Astrocyte of the cerebellum (primary cell): ENCODE measurements around the gene SH3PXD2B.

Source experiments
- DNase-seq: peaks from one replicate; pipeline ENCODE4 v3.0.0-alpha.2; 2011; ENCODE audit warnings: low read depth
- H3K4me3 ChIP-seq: 2 replicates; pipeline ENCODE4 v1.5.1; 2011; ENCODE audit warnings: mild to moderate bottlenecking, low read depth, low read length, moderate library complexity
- in situ Hi-C: cut with HindIII; loops from 2 replicates; pipeline ENCODE4 v1.10.0; 2017; ENCODE audit warnings: low sequenced_read_pairs
- TF ChIP-seq, protein P1 (sequence below): IDR thresholded peaks from 2 replicates; pipeline ENCODE4 v1.5.1; 2012; ENCODE audit warnings: low read length, low read depth, moderate library complexity, mild to moderate bottlenecking; ENCODE audit errors: missing control alignments

SH3PXD2B gene

DNA sequence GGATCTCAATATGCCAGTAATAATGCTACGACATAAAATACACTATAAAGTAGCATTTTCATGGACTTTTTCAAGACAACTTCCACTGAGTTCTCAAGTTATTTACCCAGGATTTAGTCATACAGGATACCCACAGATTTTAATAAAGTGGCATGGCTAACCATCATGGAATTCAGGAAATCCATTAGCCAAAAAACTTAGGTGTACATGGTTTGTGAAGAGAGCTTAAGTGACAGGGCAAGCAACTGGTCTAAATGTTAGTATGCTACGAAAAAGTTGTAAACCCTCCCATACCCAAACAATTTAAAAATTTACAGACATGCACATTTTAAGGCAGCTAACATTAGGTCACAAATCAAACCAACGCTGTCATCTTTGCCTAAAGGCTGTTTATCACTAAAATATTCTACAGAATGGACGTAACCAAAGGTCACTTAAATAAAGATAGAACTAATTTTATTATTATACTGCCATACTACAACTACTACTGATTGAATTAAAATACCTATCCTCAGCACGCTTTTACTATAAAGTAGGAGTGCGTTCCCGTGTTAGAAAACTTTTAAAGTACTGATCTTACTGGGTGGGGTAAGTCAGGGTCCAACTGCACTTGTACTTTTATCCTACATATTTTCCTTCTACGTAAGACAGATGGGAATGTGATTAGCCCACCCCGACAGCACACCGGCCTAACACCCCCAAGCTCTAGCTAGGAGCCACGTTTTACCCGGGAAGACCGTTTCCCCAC, 171.9 kb downstream of the SH3PXD2B start:
- TF ChIP-seq, protein P1, sequence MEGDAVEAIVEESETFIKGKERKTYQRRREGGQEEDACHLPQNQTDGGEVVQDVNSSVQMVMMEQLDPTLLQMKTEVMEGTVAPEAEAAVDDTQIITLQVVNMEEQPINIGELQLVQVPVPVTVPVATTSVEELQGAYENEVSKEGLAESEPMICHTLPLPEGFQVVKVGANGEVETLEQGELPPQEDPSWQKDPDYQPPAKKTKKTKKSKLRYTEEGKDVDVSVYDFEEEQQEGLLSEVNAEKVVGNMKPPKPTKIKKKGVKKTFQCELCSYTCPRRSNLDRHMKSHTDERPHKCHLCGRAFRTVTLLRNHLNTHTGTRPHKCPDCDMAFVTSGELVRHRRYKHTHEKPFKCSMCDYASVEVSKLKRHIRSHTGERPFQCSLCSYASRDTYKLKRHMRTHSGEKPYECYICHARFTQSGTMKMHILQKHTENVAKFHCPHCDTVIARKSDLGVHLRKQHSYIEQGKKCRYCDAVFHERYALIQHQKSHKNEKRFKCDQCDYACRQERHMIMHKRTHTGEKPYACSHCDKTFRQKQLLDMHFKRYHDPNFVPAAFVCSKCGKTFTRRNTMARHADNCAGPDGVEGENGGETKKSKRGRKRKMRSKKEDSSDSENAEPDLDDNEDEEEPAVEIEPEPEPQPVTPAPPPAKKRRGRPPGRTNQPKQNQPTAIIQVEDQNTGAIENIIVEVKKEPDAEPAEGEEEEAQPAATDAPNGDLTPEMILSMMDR, result no peak
- peak overlapping the region; percentile 70 for H3K4me3 ChIP-seq
- DNase-seq, result no peak
- in situ Hi-C loops, result no loop called here

DNA sequence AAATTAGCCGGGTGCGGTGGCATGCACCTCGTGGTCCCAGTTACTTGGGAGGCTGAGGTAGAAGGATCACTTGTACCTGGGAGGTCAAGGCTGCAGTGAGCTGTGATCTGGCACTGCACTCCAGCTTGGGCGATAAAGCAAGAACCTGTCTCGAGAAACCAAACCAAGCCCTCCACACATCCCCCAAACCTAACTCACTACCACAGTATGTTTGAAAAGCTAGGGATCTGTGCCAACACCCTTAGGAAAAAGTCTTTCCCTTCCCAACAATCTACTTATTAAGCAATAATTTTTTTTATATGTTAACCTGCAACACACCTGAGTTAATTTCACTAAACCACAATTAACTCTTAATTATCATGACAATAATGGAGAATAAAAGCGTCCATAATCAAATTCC, 173.0 kb downstream of the SH3PXD2B start:
- TF ChIP-seq, protein P1, result no peak
- in situ Hi-C loops, result no loop called here
- DNase-seq, result no peak
- H3K4me3 ChIP-seq, result peak overlapping the region; percentile 70

DNA sequence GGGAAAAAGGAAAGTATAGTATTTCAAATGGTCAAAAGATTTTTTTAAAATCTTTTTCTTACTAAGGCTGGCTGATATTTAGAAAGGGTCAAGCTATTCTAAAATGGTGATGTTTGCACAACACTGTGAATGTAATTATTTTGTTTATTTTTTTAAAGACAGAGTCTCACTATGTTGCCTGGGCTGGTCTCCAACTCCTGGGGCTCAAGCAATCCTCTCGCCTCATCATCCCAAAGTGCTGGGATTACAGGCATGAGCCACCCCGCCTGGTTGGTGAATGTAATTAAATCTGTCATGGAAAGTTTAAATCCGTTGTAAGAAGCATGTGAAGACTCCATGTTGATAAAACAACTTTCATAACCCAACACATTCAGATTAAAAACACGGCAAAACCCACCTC, 173.4 kb downstream of the SH3PXD2B start:
- in situ Hi-C loops, result no loop called here
- peak; percentile 31 for DNase-seq
- H3K4me3 ChIP-seq, result peak overlapping the region; percentile 70
- TF ChIP-seq, protein P1, result no peak

DNA sequence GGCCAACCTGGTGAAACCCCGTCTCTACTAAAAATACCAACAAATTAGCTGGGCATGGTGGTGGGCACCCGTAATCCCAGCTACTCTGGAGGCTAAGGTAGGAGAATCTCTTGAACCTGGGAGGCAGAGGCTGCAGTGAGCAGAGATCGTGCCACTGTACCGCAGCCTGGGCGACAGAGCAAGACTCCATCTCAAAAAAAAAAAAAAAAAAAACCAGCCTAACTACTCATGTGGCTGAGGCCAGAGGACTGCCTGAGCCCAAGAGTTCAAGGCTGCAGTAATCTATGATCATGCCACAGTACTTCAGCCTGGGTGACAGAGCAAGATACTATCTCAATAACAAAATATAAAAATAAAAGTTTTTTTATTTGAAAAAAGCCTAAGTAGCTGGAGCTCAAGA, 174.0 kb downstream of the SH3PXD2B start:
- TF ChIP-seq, protein P1, result no peak
- no peak for DNase-seq
- in situ Hi-C loops, result no loop called here
- H3K4me3 ChIP-seq, result no peak overlapping the region

DNA sequence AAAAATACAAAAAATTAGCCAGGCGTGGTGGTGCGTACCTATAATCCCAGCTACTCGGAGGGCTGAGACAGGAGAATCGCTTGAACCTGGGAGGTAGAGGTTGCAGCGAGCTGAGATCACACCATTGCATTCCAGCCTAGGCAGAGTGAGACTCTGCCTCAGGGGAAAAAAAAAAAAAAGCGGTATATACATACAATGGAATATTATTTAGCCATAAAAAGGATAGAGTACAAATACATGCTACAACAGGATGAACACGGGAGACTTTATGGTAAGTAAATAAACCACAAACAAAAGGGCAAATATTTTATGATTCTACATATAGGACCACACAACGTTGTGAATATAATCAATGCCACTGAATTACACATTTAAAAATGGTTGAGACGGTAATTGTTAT, 176.0 kb downstream of the SH3PXD2B start:
- in situ Hi-C loops, result no loop called here
- TF ChIP-seq, protein P1, result no peak
- DNase-seq, result no peak
- no peak overlapping the region for H3K4me3 ChIP-seq

DNA sequence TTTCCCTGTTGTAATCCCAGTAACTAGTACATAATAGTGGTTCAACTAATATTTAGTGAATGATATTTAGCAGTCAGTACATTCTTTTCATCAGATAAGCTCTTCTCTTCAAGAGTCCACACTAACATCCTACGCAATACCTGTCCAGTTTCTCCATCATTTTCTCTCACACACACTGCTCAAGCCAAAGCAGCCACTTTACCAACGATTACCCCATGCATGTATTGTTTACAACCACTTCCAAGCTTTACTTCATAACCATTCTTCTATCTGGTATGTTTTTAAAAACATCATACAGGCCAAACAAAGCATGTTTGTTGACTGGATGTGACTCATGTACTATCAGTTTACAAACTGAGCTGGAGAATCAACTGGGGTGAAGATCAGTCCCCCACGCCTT, 178.1 kb downstream of the SH3PXD2B start:
- DNase-seq, result no peak
- no peak overlapping the region for H3K4me3 ChIP-seq
- TF ChIP-seq, protein P1, result no peak
- in situ Hi-C loops, result no loop called here
